Activated CD8-positive, alpha-beta memory T cell treated with anti-CD3 and anti-CD28 coated beads for 4 hours (primary cell): ENCODE results near the gene SCFD2.
"Not testable (repeated sequence)": the region's sequence is repeated elsewhere in the genome, so short reads cannot be mapped to it uniquely, and the experiment has no call there.

Source experiments
- DNase-seq, 2 donors: peaks; one replicate each; pipeline ENCODE4 v3.0.0-alpha.2; 2020; ENCODE audit warnings: low read depth in 2 of 2

The SCFD2 gene

DNA sequence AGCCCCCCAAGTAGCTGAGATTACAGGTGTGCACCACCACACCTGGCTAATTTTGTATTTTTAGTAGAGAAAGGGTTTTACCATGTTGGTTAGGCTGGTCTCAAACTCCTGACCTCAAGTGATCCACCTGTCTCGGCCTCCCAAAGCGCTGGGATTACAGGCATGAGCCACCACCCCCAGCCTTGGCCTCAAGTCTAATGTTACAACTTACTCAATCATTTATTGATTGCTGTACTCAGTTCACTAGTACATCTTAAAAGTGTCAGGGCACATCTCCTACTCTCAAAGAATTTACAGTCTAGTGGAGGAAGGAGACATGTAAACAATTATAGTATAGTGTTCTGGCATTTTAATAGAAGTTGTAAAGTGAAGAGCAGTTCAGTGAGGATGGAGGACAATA, 19.5 kb downstream of the SCFD2 start:
- not testable (repeated sequence) for DNase-seq

DNA sequence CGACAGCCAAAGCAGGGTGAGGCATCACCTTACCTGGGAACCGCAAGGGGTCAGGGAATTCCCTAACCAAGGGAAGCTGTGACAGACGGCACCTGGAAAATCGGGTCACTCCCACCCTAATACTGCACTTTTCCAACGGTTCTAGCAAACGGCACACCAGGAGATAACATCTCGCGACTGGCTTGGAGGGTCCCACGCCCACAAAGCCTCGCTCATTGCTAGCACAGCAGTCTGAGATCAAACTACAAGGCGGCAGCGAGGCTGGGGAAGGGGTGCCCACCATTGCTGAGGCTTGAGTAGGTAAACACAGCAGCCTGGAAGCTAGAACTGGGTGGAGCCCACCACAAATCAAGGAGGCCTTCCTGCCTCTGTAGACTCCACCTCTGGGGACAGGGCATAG, 25.7 kb downstream of the SCFD2 start:
- DNase-seq: not testable (repeated sequence)

- not testable (repeated sequence) for DNase-seq
Measured at GRCh38 chr4:53334916-53335315, 30.9 kb downstream of the SCFD2 start.

GRCh38 chr4:53326535-53326934, 39.3 kb downstream of the SCFD2 start:
- DNase-seq: no peak

DNA sequence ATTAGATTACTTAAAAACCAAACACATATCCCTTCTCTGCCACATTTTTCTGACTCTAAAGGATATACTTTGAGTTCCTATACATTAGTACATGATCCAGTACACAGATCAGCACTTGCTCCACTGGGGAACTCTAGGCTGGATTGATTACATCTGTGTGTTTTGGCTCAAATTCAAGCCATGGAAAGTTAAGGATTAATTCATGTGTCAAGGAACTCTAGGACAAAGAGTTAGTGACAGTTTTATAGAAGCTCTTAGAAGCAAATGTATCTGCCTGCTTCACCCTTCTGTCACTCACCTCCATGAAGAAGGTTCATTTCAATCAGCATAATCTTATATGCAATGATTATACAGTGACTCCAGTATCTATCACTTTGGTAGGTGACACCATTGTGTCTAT, 43.2 kb downstream of the SCFD2 start:
- DNase-seq: no peak

DNA sequence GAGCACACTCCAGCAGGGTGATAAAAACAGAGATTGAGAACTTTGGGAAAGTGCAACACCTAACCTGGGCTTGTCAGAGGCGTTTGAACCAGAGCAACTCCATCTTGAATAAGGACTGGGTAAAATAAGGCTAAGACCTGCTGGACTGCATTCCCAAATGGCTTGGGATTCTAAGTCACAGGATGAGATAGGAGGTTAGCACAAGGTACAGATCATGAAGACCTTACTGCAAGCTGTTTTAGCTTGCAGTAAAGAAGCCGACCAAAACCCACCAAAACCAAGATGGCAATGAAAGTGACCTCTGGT, 43.9 kb downstream of the SCFD2 start:
- no peak for DNase-seq

DNA sequence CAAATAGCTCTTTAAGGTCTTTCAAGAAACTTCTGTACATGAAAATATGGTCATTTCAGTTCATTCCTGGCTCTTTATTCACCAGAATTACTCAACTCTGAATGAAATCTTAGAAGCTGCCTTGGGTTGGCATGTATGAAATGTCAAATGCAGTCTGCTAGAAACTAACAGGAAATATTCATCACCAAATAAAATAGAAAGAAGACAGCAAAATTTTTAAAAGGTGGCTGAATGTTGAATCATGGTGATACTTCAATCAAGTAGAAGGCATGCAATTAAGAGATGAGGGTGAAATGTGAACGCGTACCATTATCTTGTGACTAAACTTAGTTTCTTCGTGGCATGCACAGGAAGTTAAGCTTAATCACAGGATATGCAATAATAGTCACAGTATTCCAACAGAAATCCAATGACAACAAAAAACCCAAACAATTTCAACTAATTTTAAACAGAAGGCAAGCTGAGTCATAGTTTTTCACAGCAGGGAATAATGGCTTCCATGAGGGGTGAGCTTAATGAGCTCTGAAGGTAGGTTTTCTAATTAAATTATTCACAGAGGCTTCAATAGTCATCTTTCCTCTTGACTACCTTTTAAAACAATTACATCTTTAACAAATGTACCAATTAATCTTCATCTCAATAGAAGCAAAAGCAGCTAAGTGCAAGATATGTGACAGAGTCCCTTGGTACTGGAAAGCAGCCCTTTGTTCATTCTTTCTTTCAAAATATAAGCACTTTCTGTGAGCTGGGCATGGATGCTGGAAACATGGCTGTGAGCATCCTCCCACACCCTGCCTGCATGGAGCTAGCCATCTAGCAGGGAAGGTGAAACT, 44.5 kb downstream of the SCFD2 start:
- no peak for DNase-seq

- no peak for DNase-seq
Measured at GRCh38 chr4:53315300-53315699, 50.6 kb downstream of the SCFD2 start.

DNA sequence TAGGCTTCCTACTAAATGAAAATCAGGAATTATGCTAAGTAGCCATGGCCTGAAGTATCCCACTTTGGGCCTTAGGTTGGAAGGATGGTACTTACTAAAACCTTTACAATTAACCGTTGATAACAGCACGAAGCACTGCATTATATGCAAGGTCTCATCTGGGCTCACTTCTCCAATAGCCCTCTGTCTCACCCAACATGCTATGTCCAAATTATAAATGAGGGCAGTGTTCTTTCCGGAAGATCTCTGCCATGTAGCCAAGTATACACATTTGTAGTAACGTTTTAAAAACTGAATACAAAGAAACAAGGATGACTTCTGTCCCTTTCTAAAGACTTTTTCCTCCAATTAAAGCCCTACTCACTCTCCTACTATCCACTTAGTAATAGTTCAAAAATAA, 51.6 kb downstream of the SCFD2 start:
- no peak for DNase-seq

- DNase-seq: no peak
Measured at GRCh38 chr4:53313510-53313909, 52.4 kb downstream of the SCFD2 start.

DNA sequence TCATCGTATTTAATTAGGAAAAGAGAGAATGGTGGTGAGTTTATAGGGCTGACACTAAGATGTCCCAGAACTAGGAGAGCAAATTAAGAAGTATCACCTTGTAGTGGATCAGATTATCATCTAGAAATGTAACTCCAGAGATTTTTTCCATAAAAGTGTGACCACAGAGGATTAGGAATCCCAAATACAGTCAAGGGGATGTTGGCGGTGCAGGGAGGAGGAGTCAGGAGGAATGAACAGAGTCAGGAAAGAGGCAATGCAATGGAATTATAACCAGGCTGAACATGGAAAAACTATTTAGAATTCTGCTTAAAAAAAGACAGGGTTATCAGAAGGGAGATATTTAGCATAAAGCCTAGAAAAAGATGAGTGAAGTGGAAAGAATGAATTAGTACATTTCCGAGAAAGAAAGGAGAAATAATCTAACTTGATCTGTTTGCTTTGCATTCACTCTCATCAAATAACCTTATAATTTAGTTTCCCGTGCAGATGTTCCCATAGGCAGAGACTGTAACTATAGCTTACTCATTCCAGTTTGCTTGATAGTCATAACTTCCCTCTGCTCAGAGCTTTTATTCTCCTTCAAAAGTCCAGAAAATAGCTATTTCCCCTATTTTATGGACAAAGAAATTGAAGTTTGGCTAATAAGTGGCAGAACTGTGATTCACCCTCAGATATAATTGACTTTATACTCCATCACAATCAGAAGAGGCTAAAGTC, 56.4 kb downstream of the SCFD2 start:
- no peak for DNase-seq

DNA sequence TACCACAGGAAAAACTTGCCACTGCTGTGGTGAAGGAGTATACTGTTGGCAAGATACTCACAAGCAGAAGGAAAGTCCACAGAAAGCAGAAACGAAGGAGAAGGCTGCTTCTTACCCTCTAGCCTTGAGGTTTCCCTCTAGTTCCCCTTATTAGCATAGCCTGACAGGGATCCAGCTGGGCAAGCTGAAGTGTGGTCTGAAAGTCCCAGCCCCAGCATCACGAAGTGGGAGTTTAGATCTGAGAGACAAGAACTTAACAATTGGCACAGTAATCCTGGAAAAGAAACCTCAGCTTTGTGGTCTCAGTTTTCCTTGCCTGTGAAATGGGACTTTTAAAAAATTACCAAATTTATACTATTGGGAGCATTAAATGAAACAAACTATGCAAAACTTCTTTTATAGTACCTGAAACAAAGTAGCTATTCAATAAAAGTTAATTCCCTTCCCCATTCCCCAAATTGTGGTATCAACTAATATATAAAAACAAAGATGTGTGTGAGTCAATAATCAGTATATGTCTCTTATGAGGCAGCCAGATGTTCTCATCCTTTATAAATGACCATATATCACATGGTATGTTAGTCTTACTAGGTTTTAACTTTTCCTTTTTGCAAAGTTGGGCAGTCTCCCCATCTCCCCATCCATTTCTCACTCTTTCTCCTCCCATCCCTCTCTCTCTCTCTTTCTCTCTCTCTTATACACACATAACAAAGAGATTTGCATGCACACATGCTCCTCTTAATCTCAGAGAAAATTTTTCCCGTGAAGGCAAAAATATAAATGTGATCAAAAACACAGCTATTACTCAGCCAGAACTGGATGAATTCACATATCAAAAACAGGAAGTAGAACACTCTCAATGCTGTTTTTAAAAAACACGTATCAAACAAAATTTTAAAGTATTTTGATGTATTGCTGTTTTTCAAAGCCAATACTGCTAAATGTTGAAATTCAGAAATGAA, 57.8 kb downstream of the SCFD2 start:
- no peak for DNase-seq

- DNase-seq: no peak
Measured at GRCh38 chr4:53307210-53307609, 58.7 kb downstream of the SCFD2 start.

- DNase-seq: no peak
Measured at GRCh38 chr4:53306729-53307128, 59.1 kb downstream of the SCFD2 start.

GRCh38 chr4:53292209-53292608, 73.7 kb downstream of the SCFD2 start:
- not testable (repeated sequence) for DNase-seq

GRCh38 chr4:53281438-53281837, 84.4 kb downstream of the SCFD2 start:
- DNase-seq: no peak

- no peak for DNase-seq
Measured at GRCh38 chr4:53280846-53281245, 85.0 kb downstream of the SCFD2 start.

DNA sequence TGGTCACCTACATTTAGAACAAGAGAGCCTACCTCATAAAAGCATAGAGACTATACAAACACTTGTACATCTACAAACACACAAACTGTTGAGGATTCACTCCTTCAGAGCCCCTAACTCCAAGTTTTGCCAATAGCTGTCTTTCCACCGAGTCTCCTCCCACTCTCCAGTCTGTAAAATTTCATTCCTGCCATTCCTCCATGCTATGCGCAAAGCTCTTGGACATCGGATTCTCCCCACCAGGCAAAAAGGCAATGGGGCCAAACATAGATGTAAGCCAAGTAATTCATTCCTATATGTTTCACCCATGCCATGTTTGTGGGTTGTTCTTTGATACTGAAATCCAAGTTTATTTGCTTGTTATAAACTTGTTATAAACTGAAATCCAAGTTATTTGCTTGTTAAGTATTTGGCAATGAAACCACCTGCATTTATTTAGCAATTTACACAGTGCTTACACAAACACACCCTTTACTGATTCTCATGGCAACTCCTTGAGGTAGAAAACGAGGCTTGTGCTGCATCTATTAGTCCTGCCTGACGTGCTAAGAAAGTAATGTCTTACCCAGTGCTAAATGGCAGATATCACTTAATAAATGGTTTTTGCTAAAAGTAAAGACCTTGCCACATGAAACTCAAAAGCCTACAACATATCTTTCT, 91.1 kb downstream of the SCFD2 start:
- DNase-seq: no peak

GRCh38 chr4:53273726-53274125, 92.1 kb downstream of the SCFD2 start:
- no peak for DNase-seq

DNA sequence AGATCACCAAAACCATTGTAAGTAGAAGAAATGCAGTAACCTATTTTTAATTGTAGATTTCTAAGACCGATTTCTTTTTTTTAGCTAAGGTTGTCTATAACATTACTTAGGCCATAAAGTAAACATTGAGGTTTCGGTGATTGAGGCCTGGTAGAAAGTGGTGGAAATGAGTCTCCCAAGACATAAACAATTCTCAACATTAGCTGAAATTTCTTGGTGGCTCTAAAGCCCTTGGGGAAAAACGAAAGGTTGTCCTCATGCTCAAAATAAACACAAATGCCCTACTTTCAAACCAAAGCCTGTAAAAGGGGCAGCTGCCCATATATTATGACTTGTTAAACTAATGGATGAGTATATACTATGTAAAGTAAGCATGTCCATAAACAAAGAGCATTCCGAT, 98.8 kb downstream of the SCFD2 start:
- DNase-seq: no peak

DNA sequence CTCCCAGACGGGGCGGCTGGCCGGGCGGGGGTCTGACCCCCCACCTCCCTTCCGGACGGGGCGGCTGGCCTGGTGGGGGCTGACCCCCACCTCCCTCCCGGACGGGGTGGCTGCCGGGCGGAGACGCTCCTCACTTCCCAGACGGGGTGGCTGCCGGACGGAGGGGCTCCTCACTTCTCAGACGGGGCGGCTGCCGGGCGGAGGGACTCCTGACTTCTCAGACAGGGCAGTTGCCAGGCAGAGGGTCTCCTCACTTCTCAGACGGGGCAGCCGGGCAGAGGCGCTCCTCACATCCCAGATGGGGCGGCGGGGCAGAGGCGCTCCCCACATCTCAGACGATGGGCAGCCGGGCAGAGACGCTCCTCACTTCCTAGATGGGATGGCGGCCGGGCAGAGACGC, 109.9 kb downstream of the SCFD2 start:
- DNase-seq: not testable (repeated sequence)

- DNase-seq: no peak
Measured at GRCh38 chr4:53240573-53240972, 125.3 kb downstream of the SCFD2 start.
